Skeletal muscle tissue (tissue), 4 donors: ENCODE measurements around the gene ELP2. TPM values are rescaled to one million over a fixed set of nuclear protein-coding genes. Genes with fewer than 3 reads are reported as not detected.
"Not testable (repeated sequence)": the region's sequence is repeated elsewhere in the genome, so short reads cannot be mapped to it uniquely, and the experiment has no call there.

Experiments
- H3K27ac ChIP-seq: one replicate; pipeline ENCODE4 v1.7.0; 2013; ENCODE audit warnings: mild to moderate bottlenecking, low read depth, low read length, inconsistent platforms
- H3K27me3 ChIP-seq, 3 donors: one replicate each; pipeline ENCODE4 v1.7.0; 2013; ENCODE audit warnings: low read length in 3 of 3; ENCODE audit not compliant: control insufficient read depth in 3 of 3, insufficient read depth in 3 of 3
- H3K36me3 ChIP-seq, 3 donors: one replicate each; pipeline ENCODE4 v1.7.0; 2013; ENCODE audit warnings: low read length in 3 of 3; ENCODE audit not compliant: control insufficient read depth in 3 of 3, insufficient read depth in 3 of 3
- H3K4me1 ChIP-seq, 3 donors: one replicate each; pipeline ENCODE4 v1.7.0; 2013; ENCODE audit warnings: low read length in 3 of 3, mild to moderate bottlenecking in 3 of 3; ENCODE audit not compliant: control insufficient read depth in 3 of 3, insufficient read depth in 3 of 3
- H3K4me3 ChIP-seq, 3 donors: one replicate each; pipeline ENCODE4 v1.7.0; 2013; ENCODE audit warnings: low read length in 3 of 3
- H3K9ac ChIP-seq, 3 donors: one replicate each; pipeline ENCODE4 v1.7.0; 2013; ENCODE audit warnings: low read length in 3 of 3, mild to moderate bottlenecking in 3 of 3, moderate library complexity in 2 of 3, low read depth in 1 of 3
- H3K9me3 ChIP-seq, 3 donors: one replicate each; pipeline ENCODE4 v1.7.0; 2013; ENCODE audit warnings: low read length in 3 of 3; ENCODE audit not compliant: control insufficient read depth in 3 of 3
- total RNA-seq: library from RNA; depleted of rRNA; stranded (reverse); fragments of >200 nt; gene quantifications from one replicate; pipeline ENCODE4 v1.2.3, GENCODE V29; 2014
- donor health status: Osteomylitis.

The ELP2 gene
- total RNA-seq, 1 donor from 2014 or later = 156 TPM

GRCh38 chr18:36114251-36114650, 15.4 kb upstream of the ELP2 start:
- Histone ChIP-seq H3K36me3 (peaks cover 22 to 57% (median 48%) of the 10 kb centered on the region in 3 donors), H3K27me3 (no peaks in the 10 kb centered on the region), H3K4me1 (no peaks in the 10 kb centered on the region), H3K9ac (no peak overlapping the region), H3K9me3 (no peaks in the 10 kb centered on the region), H3K4me3 (no peak overlapping the region), H3K27ac (no peak overlapping the region)

GRCh38 chr18:36114738-36115137, 15.0 kb upstream of the ELP2 start:
- no peaks in the 10 kb centered on the region for H3K9me3 ChIP-seq
- H3K27ac ChIP-seq = no peak overlapping the region
- no peak overlapping the region for H3K9ac ChIP-seq
- no peak overlapping the region for H3K4me3 ChIP-seq
- no peaks in the 10 kb centered on the region for H3K4me1 ChIP-seq
- peaks cover 22 to 57% (median 49%) of the 10 kb centered on the region in 3 donors for H3K36me3 ChIP-seq
- no peaks in the 10 kb centered on the region for H3K27me3 ChIP-seq

DNA sequence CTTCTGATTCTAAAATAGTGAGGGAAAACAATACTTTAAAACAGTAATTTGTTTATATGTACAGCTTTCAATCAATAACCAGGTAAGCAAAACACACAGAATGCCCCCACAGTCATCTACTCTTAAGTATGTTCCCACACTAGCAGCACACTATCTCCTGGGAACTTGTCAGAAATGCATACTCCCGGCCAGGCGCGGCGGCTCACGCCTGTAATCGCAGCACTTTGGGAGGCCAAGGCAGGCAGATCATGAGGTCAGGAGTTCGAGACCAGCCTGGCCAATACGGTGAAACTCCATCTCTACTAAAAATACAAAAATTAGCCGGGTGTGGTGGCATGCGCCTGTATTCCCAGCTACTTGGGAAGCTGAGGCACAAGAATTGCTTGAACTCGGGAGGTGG, 12.9 kb upstream of the ELP2 start:
- H3K27me3 ChIP-seq, H3K9me3 ChIP-seq, H3K4me3 ChIP-seq, H3K9ac ChIP-seq, H3K27ac ChIP-seq, H3K4me1 ChIP-seq: not testable (repeated sequence)
- H3K36me3 ChIP-seq = peaks cover 26 to 54% (median 43%) of the 10 kb centered on the region in 3 donors

DNA sequence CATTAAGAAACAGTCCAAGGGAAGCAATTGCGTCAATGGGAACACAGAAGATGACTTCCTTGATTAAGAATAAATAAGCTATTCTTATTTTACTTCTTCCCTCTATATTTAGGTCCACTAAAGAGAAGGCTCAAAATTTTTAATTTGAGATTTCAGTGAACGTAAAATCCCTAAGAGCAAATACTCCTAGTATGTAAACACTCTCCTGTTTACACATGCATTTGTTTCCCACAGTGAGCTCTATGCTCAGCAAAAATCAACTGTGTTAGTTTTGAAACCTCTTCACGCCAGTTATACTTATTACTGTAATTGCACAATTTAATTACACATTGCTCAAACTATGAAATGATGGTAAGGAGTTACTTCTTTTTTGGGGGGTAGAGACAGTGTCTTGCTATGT, 9.4 kb upstream of the ELP2 start:
- Histone ChIP-seq H3K27ac (no peak overlapping the region), H3K9me3 (no peaks in the 10 kb centered on the region), H3K27me3 (no peaks in the 10 kb centered on the region), H3K36me3 (peaks cover 15 to 47% (median 30%) of the 10 kb centered on the region in 3 donors), H3K9ac (no peak overlapping the region), H3K4me3 (no peak overlapping the region), H3K4me1 (no peaks in the 10 kb centered on the region)

GRCh38 chr18:36124841-36125240, 4.9 kb upstream of the ELP2 start:
- Histone ChIP-seq H3K4me3 (no peak overlapping the region), H3K4me1 (peaks cover 3 to 8% (median 7%) of the 10 kb centered on the region in 3 donors), H3K27ac (no peak overlapping the region), H3K9ac (no peak overlapping the region), H3K36me3 (peaks cover 8 to 37% (median 20%) of the 10 kb centered on the region in 3 donors), H3K9me3 (no peaks in the 10 kb centered on the region), H3K27me3 (no peaks in the 10 kb centered on the region)

DNA sequence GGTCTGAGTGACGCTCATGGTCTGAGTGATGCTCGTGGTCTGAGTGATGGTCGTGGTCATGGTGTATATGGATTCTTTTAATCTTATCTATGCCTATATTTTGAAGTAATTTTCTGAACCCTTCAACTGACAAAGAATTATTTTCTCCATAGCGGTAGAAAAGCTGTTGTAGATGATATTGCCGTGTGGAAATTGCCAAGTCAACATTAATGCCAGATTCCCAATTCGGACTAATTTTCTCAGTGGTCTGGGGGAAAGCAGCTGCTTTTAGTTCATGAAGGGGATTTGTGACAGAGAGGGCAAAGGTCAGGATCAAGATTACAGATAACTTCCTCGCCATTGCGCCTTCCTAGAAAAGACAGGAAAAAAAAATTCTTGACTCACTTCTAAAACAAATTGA, 3.0 kb upstream of the ELP2 start:
- Histone ChIP-seq H3K9me3 (no peaks in the 10 kb centered on the region), H3K9ac (no peak overlapping the region), H3K27me3 (no peaks in the 10 kb centered on the region), H3K36me3 (peaks cover 7 to 26% (median 17%) of the 10 kb centered on the region in 3 donors), H3K27ac (no peak overlapping the region), H3K4me1 (peaks cover 13 to 23% (median 14%) of the 10 kb centered on the region in 3 donors), H3K4me3 (no peak overlapping the region)

DNA sequence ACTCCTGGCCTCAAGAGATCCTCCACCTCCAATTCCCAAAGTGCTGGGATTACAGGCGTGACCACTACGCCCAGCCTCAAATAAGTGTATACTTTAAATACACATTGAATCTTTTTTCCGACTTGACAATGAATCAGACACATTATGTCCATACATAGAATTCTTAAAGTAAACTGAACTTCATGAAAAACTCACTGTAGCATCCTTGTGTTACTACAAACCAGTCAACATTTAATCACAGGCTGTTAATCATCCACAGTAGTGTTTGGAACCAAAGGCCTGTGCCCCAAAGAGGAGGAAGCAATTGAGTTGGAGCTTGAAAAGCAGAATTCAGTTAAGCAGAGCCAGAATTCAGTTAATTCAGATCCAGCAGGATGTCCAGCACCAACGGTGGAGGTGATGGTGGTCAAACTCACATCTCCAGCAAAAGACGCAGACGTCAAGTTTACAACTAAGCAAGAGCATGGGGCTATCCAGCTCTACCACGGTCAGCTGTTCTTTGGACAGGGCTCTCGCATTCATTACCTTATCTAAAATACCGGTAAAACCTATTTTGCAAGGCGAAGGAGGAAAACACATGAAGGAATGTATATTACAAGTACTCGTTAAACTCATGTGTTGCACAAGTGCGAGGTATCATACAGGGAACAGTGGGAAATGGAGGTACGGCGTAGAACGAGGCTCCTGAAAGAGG, 1.7 kb upstream of the ELP2 start:
- no peaks in the 10 kb centered on the region for H3K27me3 ChIP-seq
- no peaks in the 10 kb centered on the region for H3K9me3 ChIP-seq
- peak overlapping the region; percentile 97 to 99 (median 99) for H3K4me3 ChIP-seq
- no peak overlapping the region for H3K27ac ChIP-seq
- H3K4me1 ChIP-seq = peaks cover 13 to 26% (median 14%) of the 10 kb centered on the region in 3 donors
- H3K36me3 ChIP-seq = peaks cover 6 to 18% (median 9%) of the 10 kb centered on the region in 3 donors
- H3K9ac ChIP-seq = peak overlapping the region; percentile 96 to 100 (median 99)

DNA sequence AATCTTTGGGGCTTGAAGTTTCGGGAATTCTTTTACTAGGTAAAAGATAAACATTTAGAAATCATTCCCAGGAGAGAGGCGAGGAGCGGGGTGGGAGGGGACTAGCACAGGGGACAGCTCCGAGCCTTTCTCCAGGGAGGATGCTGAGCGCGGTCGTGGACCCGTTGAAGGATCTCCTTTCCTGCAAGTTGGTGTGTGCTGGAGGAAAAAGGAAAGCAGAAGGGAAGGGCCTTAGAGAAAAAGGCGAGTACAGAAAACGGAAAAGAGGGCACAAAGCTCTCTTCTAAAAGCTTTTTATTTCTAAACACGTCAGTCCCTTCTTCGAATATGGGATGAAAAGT, 1.2 kb upstream of the ELP2 start:
- peaks cover 6 to 18% (median 6%) of the 10 kb centered on the region in 3 donors for H3K36me3 ChIP-seq
- H3K9ac ChIP-seq = peak overlapping the region; percentile 96 to 100 (median 99)
- H3K27ac ChIP-seq = no peak overlapping the region
- no peaks in the 10 kb centered on the region for H3K27me3 ChIP-seq
- H3K4me1 ChIP-seq = peaks cover 13 to 26% (median 14%) of the 10 kb centered on the region in 3 donors
- peak overlapping the region; percentile 97 to 99 (median 99) for H3K4me3 ChIP-seq
- H3K9me3 ChIP-seq = no peaks in the 10 kb centered on the region

GRCh38 chr18:36128907-36129299, 796 bp upstream of the ELP2 start:
- H3K27me3 ChIP-seq = no peaks in the 10 kb centered on the region
- H3K27ac ChIP-seq = peak overlapping the region; percentile 96
- H3K9me3 ChIP-seq = no peaks in the 10 kb centered on the region
- peak overlapping the region; percentile 97 to 99 (median 99) for H3K4me3 ChIP-seq
- H3K4me1 ChIP-seq = peaks cover 13 to 26% (median 14%) of the 10 kb centered on the region in 3 donors
- peak overlapping the region; percentile 96 to 100 (median 99) for H3K9ac ChIP-seq
- H3K36me3 ChIP-seq = peaks cover 4 to 16% (median 6%) of the 10 kb centered on the region in 3 donors

DNA sequence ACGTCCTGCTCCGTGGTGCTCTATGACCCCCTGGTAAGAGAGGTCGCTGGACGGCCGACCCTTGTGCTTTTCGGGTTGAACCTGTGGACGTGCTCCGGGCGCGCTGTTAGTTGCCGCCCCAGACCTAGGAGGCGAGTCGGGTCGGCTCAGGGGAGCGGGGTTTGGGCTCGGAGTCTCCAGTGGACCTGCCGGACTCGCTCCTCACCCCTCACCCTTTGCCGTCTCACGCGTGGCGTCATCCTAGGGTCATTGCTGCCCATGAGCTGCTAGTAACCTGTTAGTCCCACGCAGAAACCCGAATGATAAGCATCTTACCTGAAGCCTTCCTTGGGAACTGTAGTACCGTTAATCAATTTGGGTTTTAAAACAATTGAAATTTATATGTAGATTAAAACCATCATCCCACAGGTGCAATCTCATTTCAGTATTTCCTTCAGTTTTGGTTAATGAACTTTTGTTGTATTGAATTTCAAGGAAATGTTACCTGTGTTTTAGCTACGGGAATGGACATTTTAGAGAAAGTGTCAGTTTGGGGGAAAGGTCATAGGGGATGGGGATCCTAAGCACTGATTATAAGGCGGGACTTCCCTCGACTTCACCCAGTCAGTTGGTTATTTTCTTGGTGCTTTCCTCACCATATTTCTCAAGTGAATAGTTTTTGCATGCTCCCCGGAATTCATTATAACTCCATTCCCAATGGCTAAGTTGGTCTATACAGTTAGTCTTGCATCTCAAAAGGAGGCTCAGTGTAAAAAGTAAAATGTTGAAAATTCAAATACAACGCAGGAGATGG, 536 bp downstream of the ELP2 start:
- H3K27ac ChIP-seq = peak overlapping the region; percentile 96
- H3K9ac ChIP-seq = peak overlapping the region; percentile 96 to 100 (median 99)
- H3K4me3 ChIP-seq = peak overlapping the region; percentile 97 to 99 (median 99)
- no peaks in the 10 kb centered on the region for H3K27me3 ChIP-seq
- peaks cover 6 to 8% (median 8%) of the 10 kb centered on the region in 3 donors for H3K36me3 ChIP-seq
- peaks cover 13 to 26% (median 14%) of the 10 kb centered on the region in 3 donors for H3K4me1 ChIP-seq
- H3K9me3 ChIP-seq = no peaks in the 10 kb centered on the region
